NAMALWA (cell line): ENCODE results near the gene CHN2.

Experiments
- DNase-seq: peaks from one replicate; pipeline ENCODE4 v3.0.0-alpha.2; 2015; ENCODE audit warnings: low spot score

The CHN2 gene

GRCh38 chr7:29284696-29285443, 90.3 kb downstream of the CHN2 start:
- no peak for DNase-seq

- peak; percentile 62 for DNase-seq
Measured at GRCh38 chr7:29285444-29285793, 90.8 kb downstream of the CHN2 start.

GRCh38 chr7:29285861-29286260, 91.3 kb downstream of the CHN2 start:
- DNase-seq = no peak

- DNase-seq = no peak
Measured at GRCh38 chr7:29287366-29287765, 92.8 kb downstream of the CHN2 start.

GRCh38 chr7:29288181-29289091, 93.9 kb downstream of the CHN2 start:
- DNase-seq = no peak

- DNase-seq = peak; percentile 95
Measured at GRCh38 chr7:29289156-29290021, 94.8 kb downstream of the CHN2 start.

- peak; percentile 54 for DNase-seq
Measured at GRCh38 chr7:29290829-29291228, 96.3 kb downstream of the CHN2 start.

- DNase-seq = no peak
Measured at GRCh38 chr7:29291723-29292618, 97.4 kb downstream of the CHN2 start.

GRCh38 chr7:29292886-29293658, 98.5 kb downstream of the CHN2 start:
- no peak for DNase-seq

- DNase-seq = no peak
Measured at GRCh38 chr7:29296421-29296820, 101.8 kb downstream of the CHN2 start.

- no peak for DNase-seq
Measured at GRCh38 chr7:29297194-29297890, 102.8 kb downstream of the CHN2 start.

GRCh38 chr7:29299086-29299485, 104.5 kb downstream of the CHN2 start:
- no peak for DNase-seq

- DNase-seq = no peak
Measured at GRCh38 chr7:29300026-29300480, 105.5 kb downstream of the CHN2 start.

GRCh38 chr7:29300649-29301048, 106.1 kb downstream of the CHN2 start:
- DNase-seq = no peak

- DNase-seq = no peak
Measured at GRCh38 chr7:29302666-29303395, 108.3 kb downstream of the CHN2 start.

- DNase-seq = no peak
Measured at GRCh38 chr7:29304756-29305155, 110.2 kb downstream of the CHN2 start.

GRCh38 chr7:29306319-29306991, 111.9 kb downstream of the CHN2 start:
- DNase-seq = no peak

- DNase-seq = no peak
Measured at GRCh38 chr7:29308424-29308823, 113.8 kb downstream of the CHN2 start.
